GM18873 (cell line): ENCODE results near the gene GSTM2.
"Not testable (repeated sequence)": the region's sequence is repeated elsewhere in the genome, so short reads cannot be mapped to it uniquely, and the experiment has no call there.

ENCODE experiments used
- ATAC-seq: cut with Tn5 transposase; IDR thresholded peaks from one replicate; pipeline ENCODE4 v1.9.1; 2021; ENCODE audit warnings: mild to moderate bottlenecking, moderate library complexity, moderate number of reproducible peaks; ENCODE audit not compliant: unreplicated experiment, low FRiP score

The GSTM2 gene

GRCh38 chr1:109711593-109712320 is 43.9 kb downstream of the GSTM2 start, which contains the start of gene GSTM5:
Gene GSTM5, plus strand, starts transcription at chr1:109712251. Its CDS starts 62 bp downstream, at chr1:109712313.
- ATAC-seq, result not testable (repeated sequence)

DNA sequence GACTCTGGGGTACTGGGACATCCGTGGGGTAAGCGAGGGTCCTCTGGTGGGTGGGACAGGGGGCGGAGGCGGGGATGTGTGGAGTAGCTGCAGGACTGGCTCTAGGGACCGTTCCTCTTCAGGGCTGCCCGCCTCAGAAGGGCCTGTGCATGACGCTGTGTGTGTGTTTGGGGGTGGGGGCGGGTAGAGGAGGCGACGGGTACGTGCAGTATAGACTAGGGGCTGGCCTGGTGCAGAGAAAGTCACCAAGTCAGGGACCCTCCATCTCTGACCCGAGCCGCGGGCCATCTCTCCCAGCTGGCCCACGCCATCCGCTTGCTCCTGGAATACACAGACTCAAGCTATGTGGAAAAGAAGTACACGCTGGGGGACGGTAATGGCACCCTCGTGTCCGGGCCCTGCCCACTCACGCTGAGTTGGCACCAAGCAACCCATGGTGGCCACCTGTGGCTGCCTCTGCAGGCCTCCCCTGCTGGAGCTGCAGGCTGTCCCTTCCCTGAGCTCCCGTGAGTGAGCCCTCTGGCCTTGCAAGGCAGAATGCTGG is 44.5 kb downstream of the GSTM2 start:
- no peak for ATAC-seq

- ATAC-seq, result no peak
Measured at GRCh38 chr1:109713636-109714035, 45.8 kb downstream of the GSTM2 start.

DNA sequence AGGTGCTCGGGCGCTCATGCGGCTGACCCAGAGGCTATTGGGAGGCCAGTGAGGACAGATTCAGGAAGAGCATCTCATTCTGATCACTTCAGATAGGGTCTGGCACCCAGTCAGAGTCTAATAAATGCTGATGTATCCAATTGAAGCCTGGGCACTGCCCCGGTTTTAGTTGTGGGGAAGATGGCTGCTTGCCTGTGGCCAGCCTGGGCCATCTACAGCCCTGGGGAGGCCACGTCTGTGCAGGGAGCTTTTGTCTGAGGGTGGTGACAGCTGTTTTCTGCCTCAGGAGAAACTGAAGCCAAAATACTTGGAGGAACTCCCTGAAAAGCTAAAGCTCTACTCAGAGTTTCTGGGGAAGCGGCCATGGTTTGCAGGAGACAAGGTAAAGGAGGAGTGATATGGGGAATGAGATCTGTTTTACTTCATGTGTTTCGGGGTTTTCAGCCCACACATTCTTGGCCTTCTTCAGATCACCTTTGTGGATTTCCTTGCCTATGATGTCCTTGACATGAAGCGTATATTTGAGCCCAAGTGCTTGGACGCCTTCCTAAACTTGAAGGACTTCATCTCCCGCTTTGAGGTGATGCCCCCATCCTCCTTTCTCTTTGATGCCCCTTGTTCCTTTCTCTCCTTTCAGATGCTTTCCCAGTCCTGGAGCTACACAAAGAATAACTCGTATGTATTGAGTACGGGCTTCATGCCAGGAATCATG is 47.0 kb downstream of the GSTM2 start:
- no peak for ATAC-seq

GRCh38 chr1:109716121-109716520 is 48.3 kb downstream of the GSTM2 start:
- no peak for ATAC-seq

DNA sequence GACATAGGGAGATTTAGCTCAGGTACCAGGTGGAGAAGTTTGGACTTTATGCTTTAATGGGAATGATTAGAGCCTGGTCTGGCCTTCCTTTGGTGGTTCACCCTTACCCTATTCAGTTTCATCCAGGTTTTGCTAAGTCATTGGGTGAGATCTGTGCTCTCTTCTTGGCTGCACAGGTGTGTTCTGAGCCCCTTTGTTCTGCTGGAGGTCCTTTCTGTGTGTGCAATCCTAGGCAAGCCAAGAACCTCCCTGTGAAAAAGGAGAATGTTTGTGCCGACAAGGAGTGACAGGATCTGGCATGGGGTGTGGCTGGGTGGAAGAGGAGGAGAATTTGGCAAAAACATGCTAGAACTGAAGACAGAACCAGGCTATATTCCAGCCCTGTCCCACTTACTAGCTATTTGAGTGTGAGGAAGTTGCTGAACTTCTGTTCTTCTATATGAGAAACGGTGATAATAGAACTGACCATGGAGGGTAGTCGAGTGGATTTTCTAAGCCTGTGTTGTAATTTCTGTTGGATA is 48.8 kb downstream of the GSTM2 start:
- ATAC-seq, result no peak

- no peak for ATAC-seq
Measured at GRCh38 chr1:109717729-109718128, 49.9 kb downstream of the GSTM2 start.

DNA sequence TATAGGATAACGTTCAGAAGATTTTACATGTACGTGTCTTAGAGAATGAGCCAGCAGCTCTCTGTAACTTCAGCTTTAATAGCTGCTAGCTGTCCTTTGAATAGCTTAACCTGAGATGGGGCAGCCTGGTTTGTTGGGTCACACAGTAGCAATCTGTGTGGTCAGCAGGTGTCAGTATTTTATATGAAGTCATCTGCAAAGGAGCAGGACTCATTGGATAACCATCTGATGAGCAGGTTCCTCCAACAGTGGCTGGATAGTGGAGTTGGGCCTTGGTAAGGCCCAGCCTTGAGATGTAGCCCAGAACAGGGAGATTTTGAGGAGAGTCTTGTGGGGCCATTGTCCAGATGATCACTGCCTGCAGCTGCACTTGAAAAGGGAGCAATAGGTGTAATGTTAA is 50.6 kb downstream of the GSTM2 start:
- ATAC-seq, result no peak

- ATAC-seq, result peak; percentile 56
Measured at GRCh38 chr1:109719337-109719837, 51.5 kb downstream of the GSTM2 start.

DNA sequence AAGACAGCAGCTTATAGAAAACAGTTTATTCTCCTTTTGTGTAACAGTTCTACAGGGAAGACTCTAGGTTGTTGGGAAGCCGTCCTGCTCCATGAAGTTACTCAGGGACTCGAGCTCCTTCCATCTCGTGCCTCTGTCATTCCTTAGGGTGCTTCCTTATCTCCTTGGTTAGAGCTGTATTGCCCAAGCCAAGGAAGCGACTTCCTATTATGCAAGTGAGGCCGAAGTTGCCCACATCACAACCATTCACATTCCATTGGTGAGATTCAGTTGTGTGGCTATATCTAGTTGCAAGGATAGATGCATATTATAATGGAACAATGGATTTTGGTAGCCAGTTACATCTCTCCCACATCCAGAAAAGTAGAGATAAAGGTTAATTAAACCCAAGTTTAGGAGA is 53.2 kb downstream of the GSTM2 start:
- ATAC-seq, result no peak

DNA sequence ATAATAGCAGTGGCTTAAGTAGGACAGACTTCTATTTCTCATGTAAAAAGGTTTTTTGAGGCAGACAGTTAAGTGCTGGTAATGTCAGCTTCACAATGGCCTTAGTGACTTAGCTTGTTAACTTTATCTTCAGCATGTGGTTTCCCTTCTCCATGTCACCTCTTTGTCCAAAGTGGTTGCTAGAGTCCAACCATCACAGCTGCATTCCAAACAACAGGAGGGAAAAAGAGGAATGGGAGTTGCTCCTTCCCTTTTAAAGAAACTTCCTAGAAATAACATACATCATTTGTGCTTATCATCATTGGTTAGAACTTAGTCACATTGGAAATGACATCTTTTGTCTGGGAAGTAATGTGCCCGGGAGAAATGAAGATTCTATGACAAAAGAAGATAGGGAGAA is 54.1 kb downstream of the GSTM2 start:
- no peak for ATAC-seq

DNA sequence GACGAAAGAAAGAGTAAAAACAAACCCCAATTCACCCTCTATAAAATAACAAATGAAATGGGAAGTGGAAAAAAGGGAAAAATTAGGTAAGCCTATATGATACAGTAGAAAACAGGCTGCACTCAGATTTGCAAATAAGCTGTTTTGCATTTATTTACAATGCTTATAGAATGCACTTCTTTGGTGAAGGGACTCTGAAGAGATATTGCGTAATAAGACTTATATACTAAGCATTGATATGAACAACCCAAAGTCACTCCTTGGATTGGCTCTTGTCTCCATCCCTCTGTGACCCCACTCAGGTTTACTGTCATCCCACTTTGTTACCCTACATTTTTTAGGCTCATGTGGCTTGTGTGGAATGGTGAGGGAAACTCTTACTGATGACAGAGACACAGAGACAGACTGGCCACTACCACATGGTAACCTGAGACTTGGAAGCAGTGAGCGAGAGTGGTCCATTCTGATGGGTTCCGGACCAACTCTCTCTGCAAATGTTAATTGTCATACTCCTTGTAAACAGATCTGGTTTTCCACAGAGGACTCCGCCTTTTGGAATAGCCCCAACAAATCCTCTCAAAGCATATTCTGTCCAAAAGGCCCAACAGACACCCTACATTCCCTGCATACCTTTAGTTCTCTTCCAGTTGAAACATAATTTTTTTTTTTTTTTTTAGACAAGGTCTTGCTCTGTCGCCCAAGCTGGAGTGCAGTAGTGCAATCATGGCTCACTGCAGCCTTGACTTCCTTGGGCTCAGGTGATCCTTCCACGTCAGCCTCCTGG is 55.2 kb downstream of the GSTM2 start:
- ATAC-seq, result no peak
